Colon (tissue), 2 donors: ENCODE results near the gene DDX10.
"Not testable (repeated sequence)": the region's sequence is repeated elsewhere in the genome, so short reads cannot be mapped to it uniquely, and the experiment has no call there.

Experiments
- FAIRE-seq: peaks from 2 replicates; lab custom pipeline; 2012; peaks lifted over from hg19 to GRCh38; lab: Jason Lieb, UNC
- donor health status: control.
- donor health status: control.

DDX10 gene

DNA sequence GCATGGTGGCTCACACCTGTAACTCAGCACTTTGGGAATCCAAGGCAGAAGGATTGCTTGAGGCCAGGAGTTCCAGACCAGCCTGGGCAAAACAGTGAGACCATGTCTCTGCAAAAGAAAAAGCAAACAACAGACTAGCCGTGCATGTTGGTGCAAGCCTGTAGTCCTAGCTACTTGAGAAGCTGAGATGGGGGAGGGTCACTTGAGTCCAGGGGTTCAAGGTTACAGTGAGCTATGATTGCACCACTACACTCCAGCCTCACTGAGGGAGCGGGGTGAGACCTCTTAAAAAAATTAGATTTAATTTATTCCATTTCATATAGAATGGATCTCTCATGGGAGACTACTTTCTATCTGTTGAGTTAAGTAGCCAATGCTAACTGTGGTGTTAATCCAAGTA lies 50.4 kb downstream of the DDX10 start:
- FAIRE-seq, result no peak

DNA sequence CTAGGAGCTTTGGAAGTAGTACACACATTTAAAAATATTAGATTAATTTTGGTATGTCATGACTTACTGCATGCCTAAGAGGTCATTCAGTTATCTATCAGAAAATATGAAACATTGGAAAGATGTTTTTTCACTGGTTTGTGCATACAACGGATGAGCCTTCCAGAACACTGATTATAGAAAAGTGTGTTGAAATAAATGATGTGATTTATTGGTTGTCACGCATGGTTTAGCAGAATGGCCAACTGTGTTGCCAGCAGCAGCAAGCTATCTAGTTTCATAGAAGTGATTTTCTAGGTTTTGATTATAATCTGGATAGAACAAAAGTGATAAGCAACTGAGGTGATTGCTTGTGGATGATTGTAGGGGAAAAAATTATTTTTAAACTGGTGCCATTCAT lies 53.6 kb downstream of the DDX10 start:
- FAIRE-seq, result no peak

DNA sequence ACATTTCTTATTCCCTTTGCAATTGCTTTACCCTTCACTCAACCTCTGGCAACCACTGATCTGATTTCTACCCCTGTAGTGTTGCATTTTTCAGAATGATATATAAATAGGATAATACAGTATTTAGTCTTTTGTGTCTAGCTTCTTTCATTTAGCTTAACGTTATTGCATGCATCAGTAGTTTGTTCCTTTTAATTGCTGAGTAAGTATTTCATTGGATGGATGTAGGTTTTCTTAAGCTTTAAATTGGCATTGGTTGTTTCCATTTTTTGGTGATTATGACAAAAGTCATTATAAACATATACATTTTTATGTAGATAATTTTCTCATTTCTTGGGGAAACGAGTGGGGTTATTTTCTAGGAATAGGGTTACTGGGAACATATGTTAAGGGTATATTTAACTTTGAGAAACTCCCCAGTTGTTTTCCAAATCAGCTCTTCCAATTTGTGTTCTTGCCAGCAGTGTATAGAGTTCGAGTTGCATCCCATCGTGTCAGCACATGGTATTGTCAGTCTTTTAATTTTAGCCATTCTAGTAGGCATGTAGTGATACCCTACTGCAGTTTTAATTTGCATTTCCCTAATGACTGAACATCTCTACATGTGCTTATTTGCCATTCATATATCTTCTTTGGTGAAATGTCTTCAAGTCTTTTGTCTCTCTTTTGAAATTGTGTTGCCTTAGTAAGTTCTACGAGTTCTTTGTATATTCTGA lies 60.3 kb downstream of the DDX10 start:
- FAIRE-seq, result no peak

DNA sequence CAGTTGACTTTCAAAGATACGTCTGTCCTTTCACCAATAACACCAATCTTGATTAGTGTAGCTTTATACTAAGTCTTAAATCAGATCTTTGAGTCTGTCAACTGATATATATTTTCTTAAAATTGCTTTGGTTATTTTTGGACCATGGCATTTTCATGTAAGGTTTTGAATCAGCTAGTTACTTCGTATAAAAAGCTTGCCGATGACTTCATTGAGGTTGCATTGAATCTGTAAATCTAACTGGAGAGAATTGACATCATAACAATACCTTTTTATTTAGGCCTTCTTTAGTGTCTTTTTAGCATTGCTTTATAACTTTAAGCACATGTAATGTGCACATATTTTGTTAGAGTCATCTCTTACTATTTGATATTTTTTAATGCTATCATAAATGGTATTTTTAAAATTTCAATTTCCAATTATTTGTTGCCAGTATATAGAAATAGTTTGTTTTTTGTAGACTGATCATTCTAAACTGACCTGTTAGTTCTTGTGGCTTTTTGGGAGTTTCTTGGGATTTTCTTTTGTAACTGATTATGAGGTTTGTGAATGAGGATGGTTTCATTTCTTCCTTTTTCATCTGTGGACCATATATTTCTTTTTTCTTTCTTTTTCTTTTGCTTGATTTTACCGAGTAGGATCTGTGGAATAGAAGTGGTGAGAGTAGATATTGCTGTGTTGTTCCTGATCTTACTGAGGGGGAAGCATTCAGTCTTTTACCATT lies 61.4 kb downstream of the DDX10 start:
- FAIRE-seq, result no peak

DNA sequence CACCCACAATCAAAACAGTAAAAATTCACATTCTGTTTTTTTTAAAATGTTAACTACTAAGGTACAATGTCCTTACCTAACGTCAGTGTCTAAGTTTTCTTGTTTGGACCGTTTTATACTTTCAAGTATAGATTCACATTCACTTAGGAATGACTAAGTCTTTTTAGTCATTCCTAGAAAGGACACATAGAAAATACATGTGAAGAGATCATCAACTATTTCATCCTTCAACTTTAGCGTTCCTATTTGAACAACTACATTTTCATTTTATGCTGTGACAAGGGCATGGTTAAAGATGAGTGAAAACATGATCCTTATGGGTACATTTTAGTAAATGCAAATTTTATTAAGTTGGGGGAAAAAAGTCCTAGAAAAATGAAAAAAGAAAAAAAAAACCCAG lies 62.8 kb downstream of the DDX10 start:
- FAIRE-seq, result no peak

DNA sequence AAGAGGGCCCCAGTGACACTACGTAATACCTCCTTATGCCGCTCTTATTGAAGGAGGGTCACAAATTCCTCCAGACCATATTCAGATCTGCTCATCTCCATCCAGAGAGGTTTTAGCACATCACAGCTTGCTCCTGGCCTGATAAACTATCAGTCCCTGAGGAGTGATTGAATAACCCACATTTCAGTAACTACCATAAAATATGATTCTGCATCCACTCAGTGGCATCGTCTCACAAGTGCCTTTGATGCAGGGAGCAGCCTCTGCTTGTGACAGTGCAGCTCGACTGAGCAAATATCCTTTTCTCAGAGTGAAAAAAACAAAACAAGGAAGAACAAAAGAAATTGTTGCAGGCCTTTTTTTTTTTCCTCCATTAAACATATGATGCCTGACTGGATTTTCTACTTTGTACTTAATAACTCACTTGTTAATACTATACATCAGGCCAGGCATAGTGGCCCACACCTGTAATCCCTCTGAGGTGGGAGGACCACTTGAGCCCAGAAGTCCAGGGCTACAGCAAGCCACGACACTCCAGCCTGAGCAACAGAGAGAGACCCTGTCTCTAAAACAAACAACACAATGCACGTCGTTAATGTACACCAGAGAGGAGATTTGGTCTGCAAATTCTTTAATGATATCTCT lies 64.5 kb downstream of the DDX10 start:
- no peak for FAIRE-seq

DNA sequence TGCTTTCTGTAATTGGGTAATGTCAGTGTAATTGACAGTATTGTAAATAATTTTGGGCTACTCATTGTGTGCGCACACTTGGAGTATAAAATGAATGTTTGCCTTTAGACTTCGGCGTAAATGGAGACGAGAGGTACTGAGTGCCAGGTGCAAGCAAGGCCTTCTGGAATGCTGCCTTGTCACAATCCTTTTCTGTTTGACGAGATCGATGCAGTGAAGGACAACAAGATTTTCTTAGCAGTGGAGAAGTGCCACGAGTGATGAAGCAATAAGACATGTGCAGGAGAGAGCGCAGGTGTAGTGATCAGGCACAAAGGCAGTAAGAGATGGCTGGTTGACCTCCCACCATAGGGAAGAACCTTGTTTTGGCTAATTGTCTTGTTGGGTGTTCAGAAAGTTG lies 67.5 kb downstream of the DDX10 start:
- FAIRE-seq, result no peak

DNA sequence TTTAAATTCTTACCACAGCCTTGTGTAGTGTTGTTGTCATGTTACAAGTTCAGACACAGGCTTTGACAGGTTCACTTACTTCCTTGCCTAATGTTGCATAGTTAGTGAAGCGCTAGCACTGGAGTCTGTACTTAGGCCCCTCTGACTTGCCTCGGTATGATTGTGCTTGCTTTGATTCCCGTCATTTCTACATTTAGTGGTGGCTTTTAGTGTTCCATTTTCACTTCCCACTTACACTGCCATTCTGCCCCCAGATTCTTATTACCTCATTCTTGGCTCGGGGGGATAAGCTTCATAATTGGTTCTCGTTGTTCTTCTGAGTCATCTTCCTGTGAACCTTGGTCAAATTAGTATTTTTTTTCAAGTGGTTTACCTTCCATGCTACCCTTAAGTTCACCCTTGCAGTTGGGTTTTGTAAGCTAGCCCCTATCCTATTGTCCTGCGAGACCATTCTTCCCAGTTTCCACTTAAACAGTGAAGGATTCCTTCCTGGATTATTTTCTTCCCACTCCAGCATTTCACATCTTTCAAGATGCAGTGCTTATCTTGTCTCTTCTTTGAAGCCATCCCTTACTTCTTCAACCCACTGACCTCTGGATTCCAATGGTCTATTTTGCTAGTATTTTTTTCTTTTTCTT lies 68.7 kb downstream of the DDX10 start:
- no peak for FAIRE-seq

DNA sequence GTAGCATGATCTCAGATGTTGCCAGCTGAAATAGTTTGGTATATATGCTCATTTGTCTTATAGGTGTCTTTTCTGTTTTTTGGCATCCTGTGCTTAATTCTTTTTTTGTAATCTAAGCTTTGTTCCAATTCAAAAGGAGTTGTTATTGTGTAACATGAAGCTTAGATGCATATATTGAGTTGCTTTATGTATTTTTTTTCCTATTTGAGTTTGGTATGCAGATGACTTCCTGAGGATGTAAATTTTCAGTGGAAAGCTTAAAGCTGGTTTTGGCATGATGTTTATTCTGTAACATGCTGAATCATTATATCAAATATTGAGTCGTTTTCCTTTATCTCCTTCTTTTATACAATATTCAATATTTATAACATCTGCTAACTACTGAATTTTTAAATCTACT lies 69.4 kb downstream of the DDX10 start:
- FAIRE-seq, result no peak

DNA sequence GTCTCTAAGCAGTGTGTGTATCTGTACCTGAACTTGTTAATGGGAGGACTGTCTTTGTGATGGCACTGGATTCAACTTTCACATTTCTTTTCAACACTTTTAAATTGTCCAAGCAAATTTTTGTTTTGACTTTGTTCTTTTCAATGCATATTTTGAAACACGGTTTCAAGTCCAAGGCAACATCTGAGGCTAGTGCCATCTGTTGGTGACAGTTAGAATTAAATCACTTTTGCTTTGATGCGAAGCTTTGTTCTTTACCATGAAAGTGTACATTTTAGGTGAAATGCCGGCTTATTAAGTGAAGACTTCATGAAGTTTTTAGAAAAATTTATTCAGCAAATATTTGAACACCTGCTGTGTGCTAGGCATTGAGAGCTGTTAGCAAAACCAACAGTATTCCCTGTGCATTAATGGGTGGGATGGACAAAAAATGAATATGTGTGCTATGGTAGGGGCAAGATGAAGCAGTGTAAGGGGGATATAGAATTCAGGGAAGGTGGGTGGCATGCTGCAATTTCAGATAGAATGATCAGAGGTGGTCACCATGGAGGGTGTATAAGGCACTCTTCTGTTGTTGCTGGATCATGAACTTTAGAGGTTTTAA lies 70.2 kb downstream of the DDX10 start:
- no peak for FAIRE-seq

DNA sequence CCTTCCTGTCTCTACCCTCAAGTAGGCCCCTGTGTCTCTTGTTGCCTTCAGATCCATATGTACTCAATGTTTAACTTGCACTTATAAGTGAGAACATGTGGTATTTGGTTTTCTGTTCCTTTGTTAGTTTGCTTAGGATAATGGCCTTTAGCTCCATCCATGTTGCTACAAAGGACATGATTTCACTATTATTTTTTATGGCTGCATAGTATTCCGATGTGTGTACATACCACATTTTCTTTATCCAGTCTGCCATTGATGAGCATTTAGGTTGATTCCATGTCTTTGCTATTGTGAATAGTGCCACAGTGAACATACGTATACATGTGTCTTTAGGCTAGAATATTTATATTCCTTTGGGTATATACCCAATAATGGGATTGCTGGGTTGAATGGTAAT lies 75.3 kb downstream of the DDX10 start:
- FAIRE-seq, result not testable (repeated sequence)

DNA sequence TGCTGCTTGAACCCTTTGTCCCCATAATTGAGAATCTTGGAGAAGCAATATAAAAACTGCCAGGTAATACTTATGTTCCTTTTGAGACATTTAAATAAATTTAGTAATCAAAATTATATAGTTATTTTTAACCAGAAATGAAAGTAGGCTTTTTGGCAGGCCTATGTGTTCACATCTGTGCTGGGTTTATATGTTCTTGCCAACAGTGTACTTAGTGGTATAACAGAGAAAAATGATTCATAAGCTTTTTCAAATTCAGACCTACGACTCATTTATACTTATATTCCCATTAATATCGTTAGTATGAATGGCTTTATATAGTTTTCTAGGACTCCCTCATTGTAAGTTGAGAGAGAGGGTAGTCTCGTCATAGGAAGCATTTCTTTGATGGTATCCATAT lies 79.0 kb downstream of the DDX10 start:
- no peak for FAIRE-seq

DNA sequence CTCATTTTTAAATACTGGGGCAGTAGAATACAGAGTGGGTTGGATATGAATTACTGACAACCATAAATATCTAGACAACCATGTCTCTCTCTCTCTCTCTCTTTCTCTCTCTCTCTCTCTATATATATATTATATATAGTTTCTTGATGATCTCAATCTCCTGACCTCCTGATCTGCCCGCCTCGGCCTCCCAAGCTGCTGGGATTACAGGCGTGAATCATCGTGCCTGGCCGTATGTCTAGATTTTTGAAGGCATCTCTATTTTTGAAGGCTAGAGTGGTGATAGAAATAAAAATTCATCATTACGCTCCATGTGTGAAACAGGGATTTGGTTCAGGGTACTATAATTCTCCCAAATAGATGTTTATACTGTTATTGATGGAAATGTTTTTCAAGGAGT lies 84.1 kb downstream of the DDX10 start:
- no peak for FAIRE-seq

DNA sequence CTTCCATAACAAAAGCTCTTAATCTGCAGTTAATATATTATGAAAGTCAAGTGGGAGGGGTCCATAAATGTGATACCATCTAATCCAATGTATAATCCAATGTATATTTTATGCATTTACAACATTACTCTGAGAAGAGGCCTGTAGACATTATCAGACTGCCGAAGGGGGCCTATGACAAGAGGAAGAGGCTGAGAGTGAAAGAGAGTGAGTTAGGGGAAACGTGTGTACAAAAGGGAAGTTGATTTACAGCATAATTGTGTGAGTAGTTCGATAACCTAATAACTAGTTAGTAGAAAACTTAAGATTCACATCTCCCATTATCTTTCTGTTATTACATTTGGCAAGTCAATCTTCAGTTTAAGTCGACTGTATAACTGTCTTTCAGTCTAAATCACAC lies 86.6 kb downstream of the DDX10 start:
- no peak for FAIRE-seq

DNA sequence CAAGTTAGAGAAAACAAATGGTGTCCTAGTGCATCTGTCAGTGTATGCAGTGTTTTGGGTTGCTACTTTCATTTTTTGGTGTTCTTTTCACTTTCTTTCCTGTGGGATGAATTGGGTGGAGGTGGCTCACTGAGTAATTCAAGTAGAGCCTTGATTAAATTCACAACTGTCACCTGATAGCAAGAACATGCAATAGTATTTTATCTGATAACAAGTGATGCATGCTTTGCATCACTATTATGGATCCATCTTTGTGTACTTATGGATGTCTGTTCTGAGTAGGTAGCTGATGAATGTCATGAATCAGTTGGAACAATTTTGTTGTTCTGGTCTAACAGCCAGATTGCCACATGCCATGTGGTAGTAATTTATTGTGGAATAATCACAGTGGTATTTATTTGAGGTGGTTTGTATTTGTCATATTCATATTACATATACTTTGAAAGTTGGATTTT lies 87.5 kb downstream of the DDX10 start:
- no peak for FAIRE-seq

DNA sequence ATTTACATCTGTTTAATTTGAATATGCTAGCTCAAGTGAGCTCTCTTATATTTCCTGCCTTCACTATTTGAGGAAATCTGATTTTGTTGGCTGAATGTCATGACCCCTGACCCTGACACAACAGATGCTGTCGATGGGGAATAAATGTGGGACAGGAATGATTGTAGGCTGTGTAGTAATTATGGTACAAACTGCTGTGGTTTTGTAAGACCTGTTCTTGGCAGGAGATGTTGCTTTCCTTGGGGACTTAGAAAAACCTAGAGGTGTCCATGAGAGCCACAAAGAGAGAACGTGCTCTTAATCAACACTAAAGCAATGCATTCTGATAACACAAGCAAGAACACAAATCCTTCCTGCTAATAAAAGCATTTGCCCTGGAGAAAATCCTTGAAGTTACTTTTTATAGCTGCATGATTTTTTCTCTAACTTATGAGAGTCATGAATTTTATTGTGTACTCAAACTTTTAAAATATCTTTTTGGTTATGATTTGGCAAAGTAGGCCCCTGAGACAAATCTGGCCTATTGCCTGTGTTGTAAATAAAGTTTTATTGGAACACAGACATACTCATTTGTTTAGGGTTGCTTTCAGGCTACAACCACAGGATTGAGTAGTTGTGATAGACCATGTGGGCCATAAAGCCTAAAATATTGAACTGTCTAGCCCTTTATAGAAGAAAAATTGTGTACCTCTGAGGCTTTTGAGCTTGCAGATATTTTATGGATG lies 90.2 kb downstream of the DDX10 start:
- FAIRE-seq, result no peak

DNA sequence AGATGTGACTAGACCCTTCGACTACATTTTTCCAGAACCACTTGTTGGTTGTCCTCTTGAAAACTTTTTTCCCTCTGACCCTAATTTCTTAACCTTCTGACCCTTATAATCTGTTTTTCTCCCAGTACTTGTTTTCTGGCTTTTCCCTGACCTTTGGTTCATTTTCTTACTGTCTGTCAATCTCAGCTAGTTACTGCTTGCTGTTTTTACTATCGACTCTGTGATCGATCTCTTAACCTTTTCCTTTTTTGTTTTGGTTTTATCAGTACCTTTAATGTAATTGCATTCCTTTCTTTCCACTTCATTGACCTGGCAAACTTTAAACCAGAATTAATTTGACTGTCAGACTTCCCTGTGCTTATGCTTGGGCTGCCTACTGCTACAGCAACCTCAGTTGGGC lies 92.8 kb downstream of the DDX10 start:
- FAIRE-seq, result no peak

DNA sequence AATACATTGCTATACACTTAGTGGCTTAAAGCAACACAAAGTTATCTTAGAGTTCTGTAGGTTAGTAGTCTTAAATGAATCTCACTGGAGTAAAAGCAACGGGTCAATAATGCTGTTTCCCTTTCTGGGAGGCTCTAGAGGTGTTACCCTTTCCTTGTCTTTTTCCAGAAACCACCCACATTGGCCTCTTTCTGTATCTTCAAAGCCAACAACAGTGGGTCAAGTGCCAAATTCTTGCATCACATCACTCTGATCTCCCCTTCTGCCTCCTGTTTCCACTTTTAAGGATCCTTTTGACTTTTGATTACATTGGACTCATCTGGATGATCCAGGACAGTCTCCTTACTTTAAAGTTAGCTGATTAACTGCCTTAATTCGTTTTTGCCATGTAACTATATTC lies 93.6 kb downstream of the DDX10 start:
- no peak for FAIRE-seq

DNA sequence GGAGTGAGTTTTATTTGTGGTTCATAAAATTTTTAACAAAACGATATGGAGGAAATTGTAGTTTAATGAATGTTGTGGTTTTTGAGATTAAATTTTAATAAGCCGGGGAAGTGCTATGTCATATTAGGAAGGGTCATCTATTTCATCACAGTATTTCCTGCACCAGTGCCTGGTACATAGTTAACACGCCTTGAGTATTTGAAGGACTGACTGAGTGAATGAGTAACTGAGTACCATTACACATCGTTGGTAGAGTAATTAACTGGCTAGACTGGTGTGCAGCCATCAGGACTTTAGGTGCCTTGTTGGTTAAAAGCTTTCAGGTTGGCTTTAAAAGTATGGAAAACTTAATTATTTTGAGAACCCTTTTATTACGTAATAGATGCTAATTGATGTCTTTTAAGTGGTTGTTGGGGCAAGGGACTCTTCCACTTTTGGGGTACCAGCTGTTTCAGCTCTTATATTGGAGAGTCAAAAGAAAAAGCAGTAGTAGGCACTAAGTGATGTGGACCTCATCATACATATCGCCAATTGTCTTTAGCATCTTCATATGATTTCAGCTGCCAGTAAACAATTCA lies 101.8 kb downstream of the DDX10 start:
- FAIRE-seq, result no peak

DNA sequence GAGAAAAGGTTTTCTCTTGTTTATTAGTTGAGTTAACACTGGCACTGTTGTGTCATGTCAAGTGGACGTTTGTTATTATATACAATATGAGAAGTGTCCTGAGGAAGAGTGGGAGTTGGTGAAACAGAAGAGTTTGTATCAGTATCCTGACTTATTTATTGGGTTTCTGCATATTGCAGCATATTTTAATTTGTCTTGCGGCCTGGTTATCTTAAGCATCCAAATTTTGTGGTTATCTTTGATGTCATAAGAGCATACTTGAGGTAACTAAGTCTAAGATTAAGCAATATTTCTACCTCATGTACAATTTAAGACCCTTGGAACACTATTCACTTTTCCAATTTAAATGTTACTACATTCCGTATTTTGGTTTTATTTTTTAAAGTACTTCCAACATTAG lies 103.5 kb downstream of the DDX10 start:
- no peak for FAIRE-seq

DNA sequence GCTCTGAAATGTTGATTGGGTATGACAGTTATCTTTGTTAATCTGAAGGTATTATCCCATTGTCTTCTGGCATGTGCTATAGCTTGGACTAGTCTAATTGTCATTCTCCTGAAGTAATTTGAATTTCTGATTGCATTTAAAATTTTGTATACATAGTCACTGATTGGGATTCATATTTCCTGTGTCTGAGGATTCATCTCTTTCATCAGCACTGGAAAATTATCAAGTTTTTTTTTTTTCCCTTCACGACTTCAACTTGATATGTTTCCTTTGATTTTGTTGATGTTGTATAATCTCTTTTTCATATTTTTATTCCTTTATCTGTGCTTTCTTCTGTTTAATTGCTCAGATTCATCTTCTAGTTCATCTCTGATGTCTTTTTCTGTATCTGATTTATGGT lies 104.1 kb downstream of the DDX10 start:
- FAIRE-seq, result no peak
